Hepatic stellate cell (primary cell): ENCODE measurements around the gene WFDC5.

Experiments
- DNase-seq: peaks from one replicate; pipeline ENCODE4 v3.0.0; 2011; ENCODE audit warnings: low spot score

The WFDC5 gene

DNA sequence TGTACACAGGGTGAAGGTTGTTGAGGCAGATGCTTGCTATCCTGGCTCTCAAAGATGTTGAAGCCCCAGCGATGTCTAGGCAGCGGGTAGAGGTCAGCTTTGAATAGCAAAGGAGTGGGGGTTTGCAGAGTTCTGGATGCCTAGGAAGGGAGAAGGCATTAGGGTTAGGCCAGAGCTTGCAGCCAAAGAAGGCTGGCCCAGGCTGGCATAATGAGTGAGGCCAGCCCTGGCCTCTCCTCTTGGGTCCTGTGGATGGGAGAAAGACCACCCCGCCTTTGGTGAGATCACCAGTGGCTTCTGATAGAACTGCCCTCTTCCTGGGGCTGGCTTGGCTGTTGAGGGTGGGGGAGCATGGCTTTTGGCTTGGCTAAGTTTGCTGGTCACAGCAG is 406 bp upstream of the WFDC5 start:
- DNase-seq: no peak

- DNase-seq: no peak
These were observed 1.1 kb downstream of the WFDC5 start for GRCh38 chr20:45113865-45114264.

GRCh38 chr20:45112754-45113153 is 2.2 kb downstream of the WFDC5 start:
- no peak for DNase-seq

- DNase-seq: no peak
These were observed 3.0 kb downstream of the WFDC5 start for GRCh38 chr20:45111799-45112471.

GRCh38 chr20:45111285-45111684 is 3.7 kb downstream of the WFDC5 start:
- DNase-seq: no peak

DNA sequence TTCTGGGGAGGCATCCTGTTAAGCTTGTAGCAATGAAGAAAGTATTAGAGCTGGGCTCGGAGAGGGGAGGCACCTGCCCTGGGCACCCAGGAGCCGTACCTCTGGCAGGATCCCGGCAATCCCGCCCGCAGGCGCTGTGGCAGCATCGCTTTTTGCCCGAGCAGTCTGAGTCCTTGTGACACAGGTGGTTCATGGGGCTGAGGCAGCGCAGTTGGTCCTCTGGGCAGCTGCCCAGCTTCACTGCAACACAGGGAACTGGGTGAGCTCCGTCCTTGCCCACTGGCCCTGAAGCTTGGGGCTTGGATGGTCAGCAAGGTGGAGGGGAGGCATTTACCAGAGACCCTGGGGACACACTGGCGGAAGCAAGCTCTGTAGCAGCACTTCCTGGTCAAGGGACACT is 4.7 kb downstream of the WFDC5 start:
- no peak for DNase-seq

GRCh38 chr20:45109634-45110033 is 5.3 kb downstream of the WFDC5 start:
- DNase-seq: no peak

DNA sequence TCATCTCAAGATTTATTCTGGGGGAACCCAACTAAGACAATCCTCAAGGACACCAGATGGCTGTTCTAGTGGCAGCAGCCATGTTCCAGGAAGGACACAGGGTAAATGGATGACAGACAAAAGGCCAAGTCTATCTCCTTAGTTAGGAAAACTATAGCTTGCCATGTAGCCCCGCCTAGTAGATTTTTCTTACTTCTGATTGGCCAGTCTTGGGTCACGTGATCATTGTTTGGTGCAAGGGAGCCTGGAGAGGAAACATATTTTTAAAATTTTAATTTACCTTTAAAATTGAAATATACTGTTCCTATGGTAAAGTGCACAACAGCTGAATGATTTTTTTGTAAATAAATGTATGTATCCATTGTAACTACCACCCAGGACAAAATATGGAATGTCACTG is 9.7 kb downstream of the WFDC5 start:
- DNase-seq: no peak

GRCh38 chr20:45104786-45105185 is 10.2 kb downstream of the WFDC5 start:
- peak; percentile 89 for DNase-seq

DNA sequence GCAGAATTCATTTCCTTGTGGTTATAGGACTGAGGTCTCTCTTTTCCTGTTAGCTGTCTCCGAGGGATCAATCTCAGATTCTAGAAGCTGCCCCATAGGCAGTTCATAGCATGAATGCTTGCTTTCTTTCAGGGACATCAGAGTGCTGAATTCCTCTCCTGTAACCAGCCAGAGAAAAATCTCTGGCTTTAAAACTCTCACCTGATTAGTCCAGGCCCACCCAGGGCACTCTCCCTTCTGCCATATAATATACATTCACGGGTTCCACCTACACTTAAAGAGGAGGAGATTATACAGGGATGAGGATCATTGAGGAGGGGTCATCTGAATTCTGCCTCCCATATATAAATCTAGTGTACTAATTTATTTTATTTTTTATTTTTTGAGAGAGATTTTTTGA is 11.9 kb downstream of the WFDC5 start:
- no peak for DNase-seq

DNA sequence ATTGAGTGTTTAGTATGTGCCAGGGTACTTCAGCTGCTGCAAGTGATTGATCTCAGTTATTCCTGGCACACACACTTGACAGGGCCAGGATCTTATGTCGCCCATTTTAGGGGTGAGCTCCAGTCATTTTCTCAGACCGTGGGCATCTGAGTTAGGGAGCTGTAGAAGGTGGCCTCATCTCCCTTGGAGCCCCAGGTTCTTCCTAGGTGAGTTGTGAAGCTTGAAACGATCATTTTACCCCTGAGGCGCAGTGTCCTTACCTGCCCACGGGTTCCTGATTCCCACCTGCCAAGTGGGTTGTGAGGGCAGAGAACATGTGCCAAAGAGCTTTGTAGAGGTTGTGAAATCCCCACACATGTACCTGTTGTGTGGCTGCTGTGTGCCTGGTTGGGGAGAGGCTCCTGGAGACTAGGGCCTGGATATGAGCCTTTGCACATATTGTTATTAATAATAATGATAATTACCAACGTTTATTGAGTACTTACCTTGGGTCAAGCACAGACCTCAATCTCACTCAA is 13.6 kb downstream of the WFDC5 start:
- no peak for DNase-seq

DNA sequence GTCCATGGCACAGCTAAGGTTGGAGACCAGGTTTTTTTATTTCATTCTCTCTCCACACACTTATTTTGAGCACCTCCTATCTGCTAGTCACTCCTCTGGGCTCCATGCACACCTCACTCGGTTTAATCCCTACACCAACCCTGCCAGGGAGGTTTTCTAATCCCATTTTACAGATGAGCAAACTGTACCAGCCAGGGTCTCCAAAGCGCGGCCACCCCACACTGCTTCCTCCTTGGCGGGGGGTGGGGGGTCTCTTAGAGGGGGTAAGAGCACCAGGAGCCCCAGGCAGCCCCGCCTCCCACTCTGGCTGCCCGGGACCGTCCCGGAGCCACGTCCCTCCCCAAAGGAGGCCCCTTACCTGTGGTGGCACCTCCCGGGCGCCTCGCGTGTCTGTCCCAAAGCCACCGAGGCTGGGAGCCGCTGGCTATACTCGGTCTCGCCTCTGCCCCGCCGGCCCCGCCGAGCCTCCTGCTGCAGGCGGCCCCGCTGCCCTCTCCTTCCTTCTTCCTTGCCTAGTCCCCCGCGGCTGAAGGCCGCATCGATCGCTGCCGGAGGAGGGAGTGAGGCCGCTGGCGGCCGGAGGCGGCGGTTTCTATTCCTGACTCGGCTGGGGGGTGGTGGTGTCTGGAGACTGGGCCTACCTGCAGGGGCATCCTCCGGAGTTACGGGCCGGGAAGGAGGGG is 14.3 kb downstream of the WFDC5 start, which contains the start of gene KCNS1:
Gene KCNS1 (minus strand): TSS at position 565 of the 683 bp plus-strand sequence. CDS start 1,891 bp downstream, outside the sequence.
- DNase-seq: peak; percentile 61

GRCh38 chr20:45098103-45098773 is 16.7 kb downstream of the WFDC5 start:
- DNase-seq: peak; percentile 51

- peak; percentile 57 for DNase-seq
These were observed 17.4 kb downstream of the WFDC5 start for GRCh38 chr20:45097485-45098102.

DNA sequence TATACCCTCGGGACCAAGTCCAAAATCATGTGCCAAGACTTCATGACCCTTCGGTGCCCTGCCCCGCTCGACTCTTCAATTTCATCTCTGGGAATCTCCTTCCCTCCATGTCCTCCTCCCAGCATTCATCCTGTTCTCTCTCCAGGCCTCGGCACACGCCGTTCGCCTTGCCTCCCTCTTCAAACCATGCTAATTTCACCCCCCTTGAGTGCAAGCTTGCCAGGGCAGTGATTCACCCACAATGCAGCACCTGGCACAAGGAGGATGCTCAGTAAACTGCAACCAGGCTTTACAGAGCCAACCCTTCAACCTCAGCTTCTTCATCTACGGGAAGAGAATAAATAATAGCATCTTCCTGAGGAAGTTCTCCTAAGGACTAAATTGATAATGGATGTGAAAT is 18.2 kb downstream of the WFDC5 start:
- no peak for DNase-seq

DNA sequence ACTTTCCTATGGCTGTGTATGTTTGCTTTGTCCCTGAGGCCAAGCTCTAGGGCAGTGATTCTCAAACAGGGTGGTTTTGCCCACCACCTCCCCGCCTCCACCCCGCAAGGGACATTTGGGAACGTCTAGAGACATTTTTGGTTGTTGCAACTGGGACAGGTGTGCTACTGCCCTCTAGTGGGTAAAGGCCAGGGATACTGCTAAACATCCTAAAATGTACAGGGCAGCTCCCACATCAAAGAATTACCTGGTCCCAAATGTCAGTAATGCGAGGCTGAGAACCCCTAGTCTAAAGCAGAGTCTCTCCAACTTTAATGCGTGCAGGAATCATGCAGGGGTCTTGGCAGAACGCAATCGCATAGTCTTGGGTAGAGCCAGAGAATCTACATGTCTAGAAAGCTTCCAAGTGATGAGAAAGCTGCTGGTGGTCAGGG is 19.2 kb downstream of the WFDC5 start:
- peak; percentile 54 for DNase-seq

- DNase-seq: no peak
These were observed 20.0 kb downstream of the WFDC5 start for GRCh38 chr20:45094864-45095574.

DNA sequence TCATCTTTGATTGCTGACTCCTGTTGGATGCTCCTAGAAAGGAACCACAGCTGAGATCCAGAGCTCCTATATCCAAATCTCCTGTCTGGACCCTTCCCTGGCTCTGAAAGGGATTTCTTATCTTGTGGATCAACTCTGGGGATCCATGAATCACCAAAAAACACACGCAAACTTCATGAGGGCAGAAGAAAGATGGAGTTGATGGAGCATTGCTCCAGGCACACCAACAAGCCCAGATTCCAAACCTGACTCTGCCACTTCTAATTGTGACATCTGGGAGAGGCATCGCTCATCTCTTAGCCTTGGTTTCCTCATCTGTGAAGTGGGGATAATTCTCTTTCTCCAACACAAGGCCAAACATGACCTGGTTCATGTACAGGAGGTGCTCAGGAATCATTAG is 20.8 kb downstream of the WFDC5 start:
- DNase-seq: no peak

DNA sequence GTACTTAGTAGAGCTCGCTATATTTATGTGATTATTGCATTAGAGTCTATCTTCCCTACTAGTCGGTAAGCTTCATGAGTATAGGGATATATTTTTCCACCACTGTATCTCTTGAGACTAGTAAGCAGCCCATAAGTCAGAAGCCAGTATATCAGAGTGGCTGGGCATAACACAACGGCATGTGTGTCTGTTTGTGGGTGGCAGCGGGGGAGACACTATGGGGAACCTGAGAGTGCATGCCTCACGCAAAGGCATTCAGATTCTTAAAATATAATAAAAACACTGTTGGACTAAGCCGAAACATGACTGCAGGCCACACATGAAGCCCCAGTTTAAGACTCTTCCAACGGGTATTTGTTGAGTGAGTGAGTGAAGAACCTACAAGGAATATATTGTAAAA is 22.1 kb downstream of the WFDC5 start:
- no peak for DNase-seq

DNA sequence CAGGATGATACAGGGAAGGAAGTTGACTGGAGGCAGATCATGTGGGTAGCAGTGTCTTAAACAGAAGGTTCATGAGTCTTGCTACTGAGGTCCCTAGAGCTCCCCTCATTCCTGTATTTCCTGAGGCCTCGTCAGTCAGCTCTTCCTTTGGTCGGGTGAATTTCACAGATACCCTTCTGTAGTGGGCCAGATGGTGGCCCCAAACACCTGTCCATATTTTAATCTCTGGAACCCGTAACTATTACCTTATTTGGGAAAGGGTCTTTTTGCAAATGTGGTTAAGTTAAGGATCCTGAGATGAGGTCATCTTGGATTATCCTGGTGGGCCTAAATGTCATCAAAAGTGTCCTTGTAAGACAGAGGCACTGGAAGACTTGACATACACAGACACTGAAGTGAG is 23.6 kb downstream of the WFDC5 start:
- no peak for DNase-seq

DNA sequence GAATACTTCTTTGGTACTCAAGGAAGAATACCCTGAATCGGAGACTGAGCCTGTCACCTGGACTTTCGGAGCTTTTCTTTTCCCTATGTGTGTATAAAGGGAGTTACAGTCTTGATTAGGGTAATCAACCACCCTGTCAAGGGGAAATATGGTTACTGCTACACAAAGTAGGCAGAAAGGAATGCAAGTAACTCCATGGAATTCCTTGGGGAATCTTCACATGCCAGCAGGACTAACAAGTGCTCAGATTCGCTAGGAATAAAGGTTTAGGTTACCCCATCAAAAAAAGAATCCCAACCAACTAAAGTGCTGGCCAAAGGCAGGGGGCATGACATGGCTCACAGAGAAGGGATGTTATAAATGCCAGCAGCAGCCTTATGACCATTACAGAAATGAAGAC is 24.5 kb downstream of the WFDC5 start:
- no peak for DNase-seq

DNA sequence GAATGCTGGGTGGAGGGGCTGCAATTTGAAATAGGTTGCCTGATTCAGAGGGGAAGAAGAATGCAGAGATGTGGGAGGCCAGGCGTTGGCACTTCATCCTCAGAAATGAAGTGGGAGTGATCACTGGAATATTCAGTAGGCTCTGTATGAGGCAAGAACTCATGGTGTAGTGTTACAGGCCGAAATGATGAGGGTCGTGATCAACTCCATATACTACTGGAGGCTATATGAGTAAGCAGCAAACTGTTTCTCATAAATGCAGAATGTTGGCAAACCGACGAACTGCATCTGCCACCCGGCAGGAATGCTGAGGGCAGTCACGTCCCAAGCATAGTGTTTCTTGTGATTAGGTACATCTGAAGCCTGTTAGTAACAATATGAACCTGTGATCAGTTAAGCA is 26.7 kb downstream of the WFDC5 start:
- DNase-seq: no peak
